Limb (tissue), 2 donors: ENCODE measurements around the gene PDE4B.
"Not testable (repeated sequence)": the region's sequence is repeated elsewhere in the genome, so short reads cannot be mapped to it uniquely, and the experiment has no call there.

Source experiments
- DNase-seq, 2 donors: peaks; one replicate each; pipeline ENCODE4 v3.0.0-alpha.2; 2016; ENCODE audit errors: extremely low spot score in 2 of 2

Gene PDE4B

DNA sequence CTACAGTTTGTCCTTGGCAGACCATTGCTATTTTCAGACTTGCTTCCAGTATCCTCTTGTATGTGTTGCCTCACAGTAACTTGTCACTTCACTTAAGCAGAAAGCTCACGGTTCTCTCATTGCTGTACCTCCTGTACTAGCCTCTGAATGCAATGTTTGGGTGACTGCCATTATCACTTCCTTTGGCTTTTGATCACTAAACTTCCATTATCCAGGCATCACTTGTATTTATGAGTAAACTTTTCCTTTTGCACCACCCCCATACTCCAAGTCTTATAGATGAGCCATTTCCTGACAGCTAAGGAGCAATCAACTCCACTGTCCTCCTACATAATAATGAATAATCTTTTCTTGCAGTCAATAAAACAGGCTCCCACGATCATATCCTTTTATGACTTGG lies 255.3 kb downstream of the PDE4B start:
- DNase-seq: no peak

DNA sequence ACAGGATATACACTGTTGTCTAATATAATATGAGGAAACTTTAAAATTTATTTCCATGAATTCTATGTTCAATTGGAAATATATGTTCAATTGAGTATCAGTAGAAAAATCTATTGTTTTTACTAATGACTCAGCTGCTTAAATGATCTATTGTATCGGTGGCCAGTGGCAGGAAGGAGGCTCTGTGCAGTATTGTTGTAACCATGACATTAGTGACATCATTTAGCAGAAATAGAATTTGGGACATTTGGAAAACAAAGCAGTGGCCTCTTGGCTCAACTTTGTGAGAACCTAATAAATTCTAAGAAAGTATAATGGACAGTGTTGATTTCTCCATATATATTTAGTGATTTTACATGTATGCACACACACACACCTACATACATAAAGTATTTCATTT lies 257.4 kb downstream of the PDE4B start:
- DNase-seq: no peak

- DNase-seq: no peak
Observed at GRCh38 chr1:66050633-66051032, 257.9 kb downstream of the PDE4B start.

- DNase-seq: no peak
Observed at GRCh38 chr1:66055092-66055491, 262.4 kb downstream of the PDE4B start.

DNA sequence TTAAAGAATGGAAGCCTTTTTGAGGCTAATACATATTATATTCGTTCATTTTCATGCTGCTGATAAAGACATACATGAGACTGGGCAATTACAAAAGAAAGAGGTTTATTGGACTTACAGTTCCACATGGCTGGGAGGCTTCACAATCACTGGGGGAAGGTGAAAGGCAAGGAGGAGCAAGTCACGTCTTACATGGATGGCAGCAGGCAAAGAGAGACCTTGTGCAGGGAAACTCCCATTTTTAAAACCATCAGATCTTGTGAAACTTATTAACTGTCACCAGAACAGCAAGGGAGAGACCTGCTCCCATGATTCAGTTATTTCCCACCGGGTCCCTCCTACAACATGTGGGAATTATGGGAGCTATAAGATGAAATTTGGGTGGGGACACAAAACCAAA lies 264.8 kb downstream of the PDE4B start:
- DNase-seq: not testable (repeated sequence)

DNA sequence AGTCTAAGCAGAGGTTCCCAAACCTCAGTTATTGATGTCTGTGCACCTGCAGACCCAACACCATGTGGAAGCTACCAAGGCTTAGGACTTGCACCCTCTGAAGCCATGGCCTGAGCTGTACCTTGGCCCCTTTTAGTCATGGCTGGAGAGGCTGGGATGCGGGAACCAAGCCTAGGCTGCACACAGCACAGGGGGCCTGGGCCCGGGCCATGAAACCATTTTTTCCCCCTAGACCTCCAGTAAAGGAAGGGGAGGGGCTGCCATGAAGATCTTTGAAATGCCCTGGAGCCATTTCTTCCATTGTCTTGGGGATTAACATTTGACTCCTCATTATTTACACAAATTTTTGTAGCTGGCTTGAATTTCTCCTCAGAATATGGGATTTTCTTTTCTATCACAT lies 265.9 kb downstream of the PDE4B start:
- no peak for DNase-seq

- not testable (repeated sequence) for DNase-seq
Observed at GRCh38 chr1:66067219-66067618, 274.5 kb downstream of the PDE4B start.

GRCh38 chr1:66069976-66070876 lies 277.5 kb downstream of the PDE4B start:
- DNase-seq: no peak

- DNase-seq: no peak
Observed at GRCh38 chr1:66073388-66073787, 280.7 kb downstream of the PDE4B start.

- no peak for DNase-seq
Observed at GRCh38 chr1:66074147-66074546, 281.5 kb downstream of the PDE4B start.

GRCh38 chr1:66078412-66078811 lies 285.7 kb downstream of the PDE4B start:
- no peak for DNase-seq

GRCh38 chr1:66083003-66083402 lies 290.3 kb downstream of the PDE4B start:
- no peak for DNase-seq

GRCh38 chr1:66084442-66084841 lies 291.7 kb downstream of the PDE4B start:
- no peak for DNase-seq

DNA sequence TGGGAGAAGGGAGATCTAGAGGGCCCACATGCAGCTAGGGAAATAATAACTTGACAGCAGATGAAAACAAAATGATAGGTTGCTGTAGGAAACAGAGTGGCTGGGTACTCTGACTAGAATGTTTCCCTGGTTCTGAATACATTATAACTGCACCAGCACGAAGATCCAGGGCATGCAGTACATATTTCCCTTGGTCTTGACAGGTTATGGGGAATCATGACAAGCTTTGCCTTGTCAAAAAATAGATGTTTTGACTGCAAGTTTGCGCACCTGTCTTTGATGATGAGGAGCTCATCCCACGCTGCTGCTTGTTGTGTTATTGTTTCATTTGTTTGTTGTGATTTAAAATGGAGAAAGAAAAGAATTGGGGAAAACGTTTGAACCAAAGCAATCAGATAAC lies 292.9 kb downstream of the PDE4B start:
- DNase-seq: no peak

DNA sequence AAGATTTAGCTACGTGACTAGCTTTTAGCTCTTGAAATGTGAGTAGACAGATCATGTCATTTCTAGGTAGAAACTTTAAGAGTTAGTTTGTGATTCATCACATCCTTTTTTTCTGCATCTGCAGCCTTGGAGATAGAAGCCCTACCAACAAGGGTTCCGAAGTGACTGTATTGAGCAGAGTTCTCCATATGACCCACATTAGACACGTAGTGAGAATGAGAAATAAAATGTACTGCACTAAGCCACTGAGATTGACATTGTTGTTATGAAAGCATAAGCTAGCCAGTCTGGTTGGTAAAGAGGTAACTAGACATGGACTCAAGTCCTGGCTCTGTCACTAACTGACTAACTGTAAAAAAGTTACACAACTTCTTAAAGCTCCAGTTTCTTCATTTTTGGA lies 296.1 kb downstream of the PDE4B start:
- no peak for DNase-seq

DNA sequence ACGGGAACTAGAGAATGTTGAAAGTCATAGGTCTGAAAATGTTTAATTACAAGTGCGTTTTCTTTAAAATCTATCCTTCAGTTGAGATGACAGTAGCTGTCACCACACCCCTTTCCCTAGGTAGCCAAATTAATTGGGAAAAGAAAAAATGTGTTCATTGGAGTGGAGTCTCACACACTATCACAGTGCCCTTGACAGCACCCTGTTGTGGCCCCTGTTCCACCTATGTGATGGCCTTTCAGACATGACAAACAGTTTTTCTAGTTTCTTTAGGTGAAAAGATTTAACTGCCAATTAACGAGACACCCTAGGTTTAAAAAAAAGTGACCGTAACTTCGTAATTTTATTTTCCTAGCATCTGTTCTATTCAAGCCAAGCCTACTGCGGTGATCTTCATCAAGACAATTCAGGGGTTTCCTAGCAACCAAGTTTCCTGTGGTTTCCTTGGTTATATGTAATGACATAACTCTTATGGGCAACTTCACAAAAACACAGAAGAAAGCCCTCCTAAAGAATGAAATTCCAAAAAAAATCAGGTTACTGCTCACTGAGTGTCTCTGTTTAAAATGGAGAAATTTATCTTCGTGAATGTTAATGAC lies 298.3 kb downstream of the PDE4B start:
- DNase-seq: no peak

DNA sequence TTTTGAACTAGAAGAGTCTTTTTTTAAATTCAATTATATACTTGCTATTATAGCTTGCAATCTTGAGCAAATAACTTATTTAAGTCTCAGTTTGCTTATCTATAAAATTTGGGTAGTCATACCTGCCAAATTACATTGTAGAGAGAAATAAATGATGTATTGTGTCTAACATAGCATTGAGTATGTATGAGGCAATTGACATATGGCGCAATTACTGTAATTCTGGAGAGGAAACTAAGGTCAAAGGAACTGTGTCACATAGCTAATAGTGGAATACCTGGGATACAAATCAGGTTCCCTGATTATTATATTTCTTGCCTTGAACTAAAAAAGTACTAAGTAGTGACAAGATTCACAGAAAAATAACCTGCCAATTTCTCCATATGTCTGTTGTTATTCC lies 302.5 kb downstream of the PDE4B start:
- no peak for DNase-seq

GRCh38 chr1:66100959-66101358 lies 308.3 kb downstream of the PDE4B start:
- not testable (repeated sequence) for DNase-seq

DNA sequence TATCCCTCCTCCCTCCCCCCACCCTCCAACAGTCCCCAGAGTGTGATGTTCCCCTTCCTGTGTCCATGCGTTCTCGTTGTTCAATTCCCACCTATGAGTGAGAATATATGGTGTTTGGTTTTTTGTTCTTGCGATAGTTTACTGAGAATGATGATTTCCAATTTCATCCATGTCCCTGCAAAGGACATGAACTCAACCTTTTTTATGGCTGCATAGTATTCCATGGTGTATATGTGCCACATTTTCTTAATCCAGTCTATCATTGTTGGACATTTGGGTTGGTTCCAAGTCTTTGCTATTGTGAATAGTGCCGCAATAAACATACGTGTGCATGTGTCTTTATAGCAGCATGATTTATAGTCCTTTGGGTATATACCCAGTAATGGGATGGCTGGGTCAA lies 311.4 kb downstream of the PDE4B start:
- not testable (repeated sequence) for DNase-seq

- DNase-seq: no peak
Observed at GRCh38 chr1:66108624-66109023, 315.9 kb downstream of the PDE4B start.

GRCh38 chr1:66112744-66113400 lies 320.2 kb downstream of the PDE4B start:
- DNase-seq: no peak

DNA sequence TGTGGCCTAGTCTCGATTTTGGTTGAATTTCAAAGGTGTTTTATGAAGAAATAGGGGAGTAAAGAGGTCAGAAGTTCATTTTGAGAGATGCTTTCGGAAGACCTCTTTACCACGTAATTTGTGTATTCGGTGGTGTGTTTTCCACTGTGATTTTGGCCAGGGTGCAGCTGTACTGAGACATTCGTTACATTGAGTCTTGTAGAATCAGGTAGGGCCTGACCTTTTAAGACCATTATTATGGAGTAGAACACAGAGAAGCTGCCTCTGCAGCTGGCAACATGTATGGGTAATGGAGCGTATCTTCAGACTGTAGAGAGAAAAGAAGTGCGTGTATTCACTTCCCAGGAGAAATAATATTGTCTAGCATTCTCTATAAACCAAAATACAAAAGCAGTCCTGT lies 326.5 kb downstream of the PDE4B start:
- DNase-seq: no peak

DNA sequence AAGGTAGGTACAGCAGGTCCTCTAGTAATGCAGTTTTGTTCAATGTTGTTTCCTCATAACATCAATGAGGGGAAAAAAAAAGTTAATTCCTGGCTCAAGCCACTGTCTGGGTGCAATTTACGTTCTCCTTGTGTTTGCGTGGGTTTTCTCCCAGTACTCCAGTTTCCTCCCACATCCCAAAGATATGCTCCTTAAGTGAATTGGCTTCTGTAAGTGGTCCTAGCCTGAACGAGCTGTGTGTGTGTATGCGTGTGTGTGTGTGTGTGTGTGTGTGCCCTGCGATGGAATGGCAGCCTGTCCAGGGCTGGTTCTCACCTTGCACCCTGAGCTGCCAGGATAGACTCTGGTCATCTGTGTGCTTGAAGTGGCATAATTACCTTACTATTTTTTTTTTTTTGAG lies 332.0 kb downstream of the PDE4B start:
- no peak for DNase-seq
